Kidney (tissue), 14 donors: Measurements from ENCODE around the gene CPT2. TPM values are rescaled to one million over a fixed set of nuclear protein-coding genes. Genes with fewer than 3 reads are reported as not detected.

Experiments
- DNase-seq, 5 donors: peaks; one replicate each; pipeline ENCODE4 v3.0.0-alpha.2; 2013 to 2020
- FAIRE-seq: peaks from 2 replicates; lab custom pipeline; 2012; peaks lifted over from hg19 to GRCh38; lab: Jason Lieb, UNC
- H3K27ac ChIP-seq, 2 donors: one replicate each; pipeline ENCODE4 v1.7.0; 2013; ENCODE audit warnings: low read depth in 2 of 2, low read length in 2 of 2, inconsistent platforms in 1 of 2
- H3K27me3 ChIP-seq: one replicate; pipeline ENCODE4 v1.7.1; 2013; ENCODE audit warnings: low read length, inconsistent platforms; ENCODE audit not compliant: control insufficient read depth, insufficient read depth
- H3K36me3 ChIP-seq, 3 donors: one replicate each; pipeline versions ENCODE4 v1.7.0 to v1.7.1; 2013; ENCODE audit warnings: low read length in 3 of 3, control low read depth in 1 of 3, inconsistent platforms in 1 of 3; ENCODE audit not compliant: insufficient read depth in 3 of 3, control insufficient read depth in 2 of 3
- H3K4me1 ChIP-seq, 3 donors: one replicate each; pipeline versions ENCODE4 v1.7.0 to v1.7.1; 2013; ENCODE audit warnings: low read length in 3 of 3, inconsistent platforms in 1 of 3, low read depth in 1 of 3; ENCODE audit not compliant: control insufficient read depth in 2 of 3, insufficient read depth in 2 of 3
- H3K4me3 ChIP-seq, 3 donors: one replicate each; pipeline versions ENCODE4 v1.7.0 to v1.8.1; 2013; ENCODE audit warnings: low read length in 3 of 3, control low read depth in 1 of 3, inconsistent platforms in 1 of 3
- H3K9ac ChIP-seq, 3 donors: one replicate each; pipeline versions ENCODE4 v1.7.0 to v1.7.1; 2013; ENCODE audit warnings: low read length in 3 of 3, control low read depth in 1 of 3, inconsistent platforms in 1 of 3
- H3K9me3 ChIP-seq, 3 donors: one replicate each; pipeline versions ENCODE4 v1.7.0 to v1.7.1; 2013; ENCODE audit warnings: low read length in 3 of 3, control low read depth in 1 of 3, inconsistent platforms in 1 of 3; ENCODE audit not compliant: control insufficient read depth in 2 of 3, insufficient read depth in 1 of 3
- CTCF ChIP-seq: IDR thresholded peaks from 3 replicates; pipeline ENCODE4 v1.5.1; 2012; ENCODE audit warnings: mild to moderate bottlenecking, moderate library complexity, borderline replicate concordance; ENCODE audit not compliant: insufficient read depth; ENCODE audit errors: extremely low read depth
- intact Hi-C: fragments of 100-400 bp; cut with DNase I; formaldehyde crosslinking; loops from one replicate; pipeline ENCODE4 v1.11.1; 2022
- polyA plus RNA-seq: library from polyadenylated mRNA; stranded (reverse); fragments of 350-450 nt; fragmentation: Illumina TruSeq; extraction: RNeasy Lipid Tissue Mini Kit (QIAGEN cat#74804); gene quantifications from one replicate; pipeline ENCODE4 v1.2.3, GENCODE V29; 2014; ENCODE audit warnings: low read depth, low replicate concordance; ENCODE audit not compliant: insufficient read depth
- total RNA-seq: library from RNA; stranded (reverse); fragmentation: NEBNext Ultra II Directional; extraction: Animal tissue kit (Norgen Biotek cat#: 25700); gene quantifications from one replicate; pipeline ENCODE4 v1.2.1, GENCODE V29; 2021
- donor health status: control.
- donor health status: control.
- donor health status: control.
- donor health status: control.
- donor health status: control.
- donor health status: DM: yes; HTN: yes; CAD: no.
- donor health status: Normal renal cell carcinoma (clear cell type).

The CPT2 gene
- total and polyA plus RNA-seq, 2 donors from 2014 or later, result 24.2 to 57.7 TPM

DNA sequence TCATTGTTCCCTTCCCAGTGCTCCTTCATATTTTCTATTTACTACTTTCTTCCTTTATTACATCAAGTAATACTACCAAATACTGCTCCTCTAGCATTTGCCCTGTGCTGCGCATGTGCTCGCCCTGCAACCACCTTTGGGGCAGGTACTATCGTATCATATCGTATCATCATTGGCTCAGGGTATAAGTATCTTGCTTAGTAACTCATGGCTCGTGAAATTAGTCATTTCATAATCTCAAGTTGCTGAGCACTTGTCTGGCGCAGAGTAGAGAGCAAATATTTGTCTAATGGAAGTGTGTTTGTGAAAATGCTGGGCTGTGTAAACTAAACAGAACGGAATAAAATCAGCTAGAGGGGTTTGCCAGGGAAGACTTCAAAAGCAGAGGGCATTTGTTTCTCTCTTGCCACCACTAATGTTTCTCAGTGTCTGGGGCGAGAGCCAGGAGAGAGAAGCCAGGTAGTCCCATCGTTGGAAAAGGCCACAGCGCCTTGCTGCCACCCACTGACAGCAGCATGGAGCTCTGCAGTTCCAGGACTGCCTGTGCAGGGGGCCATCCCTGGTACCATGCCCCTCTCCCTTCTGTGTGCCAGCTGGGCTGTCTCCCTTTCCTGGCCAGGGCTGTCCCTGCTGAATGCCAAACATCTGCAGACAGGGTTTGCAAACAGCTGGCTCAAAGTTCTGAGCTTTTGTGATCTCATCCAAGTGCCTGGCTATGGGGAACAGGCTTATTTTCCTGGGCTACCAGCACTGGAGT, 20.0 kb upstream of the CPT2 start:
- no peaks in the 10 kb centered on the region for H3K4me1 ChIP-seq
- no peaks in the 10 kb centered on the region for H3K36me3 ChIP-seq
- H3K27ac ChIP-seq, result no peak overlapping the region
- H3K4me3 ChIP-seq, result no peak overlapping the region
- H3K9me3 ChIP-seq, result no peaks in the 10 kb centered on the region
- FAIRE-seq (no peak), DNase-seq (peak in 1 of 5 donors; percentile 18)
- intact Hi-C loops, result no loop called here
- H3K9ac ChIP-seq, result no peak overlapping the region
- TF ChIP-seq CTCF, result peak; percentile 33
- no peaks in the 10 kb centered on the region for H3K27me3 ChIP-seq

DNA sequence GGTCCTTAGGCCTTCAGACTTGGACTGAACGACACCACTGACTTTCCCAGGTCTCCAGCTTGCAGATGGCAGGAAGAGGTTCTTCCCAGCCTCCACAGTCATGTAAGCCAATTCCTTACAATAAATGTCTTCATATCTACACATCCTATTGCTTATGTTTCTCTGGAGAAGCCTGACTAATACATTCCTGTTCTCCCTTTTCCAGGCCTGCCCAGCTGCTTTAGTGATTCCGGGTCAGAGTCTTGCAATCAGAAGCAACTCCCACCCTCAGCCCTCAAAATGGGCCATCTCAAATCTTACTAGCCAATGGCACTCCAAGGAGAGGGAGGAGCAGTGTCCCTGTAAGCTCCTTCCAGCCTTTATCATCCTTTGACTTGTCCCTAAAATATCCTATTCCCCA, 16.4 kb upstream of the CPT2 start:
- Histone ChIP-seq H3K36me3 (no peaks in the 10 kb centered on the region), H3K9me3 (no peaks in the 10 kb centered on the region), H3K4me3 (no peak overlapping the region), H3K27ac (no peak overlapping the region), H3K9ac (no peak overlapping the region), H3K4me1 (peaks cover 0 to 7% (median 3%) of the 10 kb centered on the region in 3 donors), H3K27me3 (no peaks in the 10 kb centered on the region)
- intact Hi-C loops, result no loop called here
- DNase-seq (no peak), FAIRE-seq (no peak)
- no peak for TF ChIP-seq CTCF

GRCh38 chr1:53180951-53181350, 15.7 kb upstream of the CPT2 start:
- Histone ChIP-seq H3K27ac (no peak overlapping the region), H3K9me3 (no peaks in the 10 kb centered on the region), H3K36me3 (no peaks in the 10 kb centered on the region), H3K27me3 (no peaks in the 10 kb centered on the region), H3K4me1 (peaks cover 0 to 7% (median 3%) of the 10 kb centered on the region in 3 donors), H3K9ac (no peak overlapping the region), H3K4me3 (no peak overlapping the region)
- TF ChIP-seq CTCF, result no peak
- no peak for DNase-seq
- intact Hi-C loops, result no loop called here
- no peak for FAIRE-seq
